Stimulated activated CD8-positive, alpha-beta memory T cell treated with anti-CD3 and anti-CD28 coated beads, Interleukin-4, amount 100 ng/mL, for 48 hours (primary cell): ENCODE data around the gene VSTM2L.
"Not testable (repeated sequence)": the region's sequence is repeated elsewhere in the genome, so short reads cannot be mapped to it uniquely, and the experiment has no call there.

Experiments
- DNase-seq: peaks from one replicate; pipeline ENCODE4 v3.0.0-alpha.2; 2020

Gene VSTM2L

GRCh38 chr20:37939701-37940560, 37.0 kb downstream of the VSTM2L start:
- no peak for DNase-seq

GRCh38 chr20:37940858-37941257, 37.9 kb downstream of the VSTM2L start:
- no peak for DNase-seq

DNA sequence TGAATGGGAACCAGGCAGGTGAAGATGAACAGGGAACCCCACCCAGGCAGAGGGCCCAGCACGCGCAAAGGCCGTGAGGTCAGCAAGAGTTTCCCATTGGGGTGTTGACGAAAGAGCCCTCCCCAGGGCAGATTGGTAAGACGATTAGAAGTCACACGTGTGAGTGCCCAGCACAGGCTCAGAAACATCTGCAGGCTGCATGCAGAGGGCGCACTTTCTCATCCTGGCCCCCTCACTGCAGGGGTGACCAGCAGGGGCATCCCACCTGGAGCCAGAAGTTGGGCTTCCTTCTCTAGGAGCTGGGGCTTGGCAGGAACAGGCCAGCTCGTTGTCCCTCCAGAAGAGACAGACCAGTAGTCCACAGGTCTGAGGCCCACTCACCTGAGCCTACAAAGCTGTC, 38.4 kb downstream of the VSTM2L start:
- no peak for DNase-seq

DNA sequence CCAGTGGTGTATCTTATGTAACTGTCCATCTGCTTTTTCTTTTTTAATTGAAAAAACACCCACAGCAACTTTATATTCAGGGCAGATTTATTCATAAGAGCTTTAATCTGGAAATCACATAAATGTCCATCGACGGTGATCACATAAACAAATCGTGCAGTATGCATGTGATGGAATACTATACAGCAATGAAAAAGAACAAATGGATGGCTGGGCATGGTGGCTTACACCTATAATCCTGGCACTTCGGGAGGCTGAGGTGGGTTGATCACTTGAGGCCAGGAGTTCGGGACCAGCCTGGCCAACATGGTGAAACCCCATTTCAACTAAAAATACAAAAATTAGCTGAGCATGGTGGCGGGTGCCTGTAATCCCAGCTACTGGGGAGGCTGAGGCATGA, 39.1 kb downstream of the VSTM2L start:
- DNase-seq: no peak

DNA sequence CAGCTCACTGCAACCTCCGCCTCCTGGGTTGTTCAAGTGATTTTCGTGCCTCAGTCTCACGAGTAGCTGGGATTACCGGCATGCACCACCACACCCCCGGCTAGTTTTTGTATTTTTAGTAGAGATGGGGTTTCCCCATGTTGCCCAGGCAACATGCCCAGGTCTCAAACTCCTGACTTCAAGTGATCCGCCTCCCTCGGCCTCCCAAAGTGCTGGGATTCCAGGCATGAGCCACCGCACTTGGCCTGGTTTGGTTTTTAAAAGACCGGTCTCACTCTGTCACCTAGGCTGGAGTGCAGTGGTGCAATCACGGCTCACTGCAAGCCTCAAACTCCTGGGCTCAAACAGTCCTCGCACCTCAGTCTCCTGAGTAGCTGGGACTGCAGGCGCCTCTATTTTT, 40.1 kb downstream of the VSTM2L start:
- no peak for DNase-seq

- no peak for DNase-seq
Observed at GRCh38 chr20:37943501-37944455, 40.9 kb downstream of the VSTM2L start.

GRCh38 chr20:37944456-37944981, 41.6 kb downstream of the VSTM2L start:
- DNase-seq: no peak

GRCh38 chr20:37945091-37945547, 42.2 kb downstream of the VSTM2L start:
- DNase-seq: no peak

DNA sequence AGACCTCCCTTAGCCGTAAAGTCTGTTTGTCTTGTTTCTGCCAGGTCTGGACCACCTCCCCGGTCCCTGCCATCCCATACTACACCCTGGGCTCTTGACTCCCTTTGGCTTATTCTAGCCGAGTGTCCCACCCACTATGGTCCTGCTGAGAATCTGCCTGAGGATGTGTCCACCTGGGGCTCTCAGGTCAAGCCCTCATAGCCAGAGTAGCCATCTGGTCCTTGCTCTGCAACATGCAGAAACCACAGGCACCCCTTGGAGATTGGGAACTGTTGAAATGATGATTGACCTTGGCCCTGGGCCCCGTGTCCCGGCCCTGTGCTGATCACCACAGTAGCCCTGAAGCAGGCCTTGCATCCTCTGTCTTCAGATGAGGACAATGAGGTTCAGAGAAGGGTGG, 44.0 kb downstream of the VSTM2L start:
- DNase-seq: no peak

DNA sequence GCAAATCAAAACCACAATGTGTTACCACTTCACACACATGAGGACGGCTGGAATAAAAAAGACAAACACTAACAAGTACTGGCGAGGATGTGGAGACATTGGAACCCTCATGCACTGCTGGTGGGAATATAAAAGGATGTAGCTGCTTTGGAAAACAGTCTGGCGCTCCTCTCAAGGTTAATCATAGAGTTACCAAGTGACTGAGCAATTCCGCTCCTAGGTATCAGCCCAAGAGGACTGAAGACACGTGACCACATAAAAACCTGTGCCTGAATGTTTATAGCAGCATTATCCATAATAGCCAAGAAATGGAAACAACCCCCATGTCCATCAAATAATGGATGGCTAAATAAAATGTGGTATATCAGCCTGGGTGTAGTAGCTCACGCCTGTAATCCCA, 45.0 kb downstream of the VSTM2L start:
- DNase-seq: no peak

DNA sequence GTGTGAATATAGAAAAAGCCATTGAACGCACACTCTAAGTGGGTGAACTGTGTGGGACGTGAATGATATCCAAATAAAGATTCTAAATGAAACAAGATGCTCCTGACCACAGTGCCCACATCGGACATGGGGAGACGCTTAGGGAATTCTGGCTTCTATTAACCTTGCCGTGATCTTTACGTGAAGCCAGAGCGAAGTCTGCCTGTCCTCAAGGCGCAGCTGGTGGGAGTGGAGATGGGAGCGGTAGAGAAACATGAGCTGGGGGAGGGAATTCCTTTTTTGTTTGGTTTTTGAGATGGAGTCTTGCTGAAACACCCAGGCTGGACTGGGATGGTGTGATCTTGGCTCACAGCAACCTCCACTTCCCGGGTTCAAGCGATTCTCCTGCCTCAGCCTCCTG, 46.0 kb downstream of the VSTM2L start:
- DNase-seq: no peak

DNA sequence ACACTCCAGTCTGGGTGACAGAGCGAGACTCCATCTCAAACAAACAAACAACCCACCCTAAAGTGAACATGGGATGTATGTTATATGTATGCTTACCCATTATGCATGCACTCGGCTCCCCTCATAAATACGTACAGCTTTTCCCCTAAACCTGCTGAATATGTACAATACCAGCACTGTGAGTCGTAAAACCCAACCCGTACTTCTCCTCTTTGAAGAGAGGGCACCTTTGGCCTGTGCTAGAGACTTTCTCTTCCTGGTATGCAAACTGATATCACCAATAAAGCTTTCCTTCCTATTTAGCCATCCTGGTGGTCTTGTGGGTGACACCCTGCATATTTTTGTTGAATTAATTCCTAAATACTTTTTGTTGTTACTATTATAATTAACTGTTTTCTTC, 51.3 kb downstream of the VSTM2L start:
- DNase-seq: no peak

GRCh38 chr20:37954626-37955025, 51.7 kb downstream of the VSTM2L start:
- DNase-seq: no peak

DNA sequence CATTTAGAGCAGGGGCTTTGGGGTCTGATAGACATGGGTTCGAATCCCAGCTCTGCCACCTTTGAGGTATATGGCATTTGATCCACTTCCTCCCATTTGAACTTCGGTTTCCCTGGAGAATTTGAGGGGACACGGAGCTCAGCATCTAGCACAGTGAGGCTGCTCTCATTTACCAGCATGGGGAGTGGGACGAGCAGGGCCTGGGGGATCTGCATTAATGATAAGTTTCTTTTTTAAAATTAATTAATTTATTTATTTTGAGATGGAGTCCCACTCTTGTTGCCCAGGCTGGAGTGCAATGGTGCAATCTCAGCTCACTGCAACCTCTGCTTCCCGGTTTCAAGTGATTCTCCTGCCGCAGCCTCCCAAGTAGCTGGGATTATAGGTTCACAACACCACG, 52.6 kb downstream of the VSTM2L start:
- no peak for DNase-seq

DNA sequence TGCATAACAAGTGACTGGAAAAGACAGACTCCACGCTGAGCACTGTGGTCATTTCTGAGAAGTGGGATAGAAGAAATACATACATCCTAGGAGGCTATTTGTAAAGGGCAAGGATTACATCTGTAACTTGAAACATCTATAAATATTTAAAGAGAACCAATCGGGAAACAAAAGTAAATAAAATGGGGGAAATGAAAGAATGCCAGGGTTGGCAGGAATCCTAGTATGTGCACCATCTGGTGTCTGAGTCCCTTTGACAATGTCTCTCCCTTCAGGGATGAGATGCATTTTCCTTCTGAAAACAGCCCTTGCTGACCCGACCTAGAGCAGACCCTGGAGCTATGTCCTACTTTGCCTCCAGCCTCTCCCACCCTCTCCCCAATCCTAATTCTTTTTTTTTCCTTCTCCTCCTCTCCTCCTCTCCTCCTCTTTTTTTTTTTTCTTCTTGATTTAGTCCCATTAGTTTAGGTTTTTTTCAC, 53.2 kb downstream of the VSTM2L start:
- no peak for DNase-seq

GRCh38 chr20:37958856-37959520, 56.1 kb downstream of the VSTM2L start:
- no peak for DNase-seq

DNA sequence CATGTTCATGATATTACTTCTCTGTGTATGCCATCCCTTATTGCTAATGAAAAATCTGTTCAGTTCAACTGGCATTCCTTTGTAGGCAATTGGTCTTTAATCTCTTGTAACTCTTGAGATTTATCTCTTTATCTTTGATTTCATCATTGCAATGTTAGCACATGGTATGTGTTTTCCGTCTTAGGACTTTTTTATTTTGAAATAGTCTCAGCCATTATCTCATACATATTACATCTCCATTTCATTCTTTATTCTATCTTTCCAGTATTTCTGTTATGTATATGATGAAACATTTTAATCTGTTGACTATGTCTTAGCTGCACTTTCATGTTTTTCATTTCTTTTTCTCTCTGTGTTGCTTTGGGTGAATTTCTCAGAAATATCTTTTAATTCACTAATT, 58.1 kb downstream of the VSTM2L start:
- DNase-seq: no peak

DNA sequence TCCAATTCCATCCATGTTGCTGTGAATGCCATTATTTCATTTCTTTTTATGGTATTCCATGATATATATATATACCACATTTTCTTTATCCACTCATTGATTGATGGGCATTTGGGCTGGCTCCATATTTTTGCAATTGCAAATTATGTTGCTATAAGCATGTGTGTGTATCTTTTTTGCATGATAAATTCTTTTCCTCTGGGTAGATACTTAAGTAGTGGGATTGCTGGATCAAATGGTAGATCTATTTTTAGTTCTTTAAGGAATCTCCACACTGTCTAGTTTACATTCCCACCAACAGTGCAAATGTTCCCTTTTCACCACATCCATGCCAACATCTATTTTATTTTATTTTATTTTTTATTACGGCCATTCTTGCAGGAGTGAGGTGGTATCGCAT, 60.6 kb downstream of the VSTM2L start:
- not testable (repeated sequence) for DNase-seq

- DNase-seq: no peak
Observed at GRCh38 chr20:37968841-37969401, 66.0 kb downstream of the VSTM2L start.

DNA sequence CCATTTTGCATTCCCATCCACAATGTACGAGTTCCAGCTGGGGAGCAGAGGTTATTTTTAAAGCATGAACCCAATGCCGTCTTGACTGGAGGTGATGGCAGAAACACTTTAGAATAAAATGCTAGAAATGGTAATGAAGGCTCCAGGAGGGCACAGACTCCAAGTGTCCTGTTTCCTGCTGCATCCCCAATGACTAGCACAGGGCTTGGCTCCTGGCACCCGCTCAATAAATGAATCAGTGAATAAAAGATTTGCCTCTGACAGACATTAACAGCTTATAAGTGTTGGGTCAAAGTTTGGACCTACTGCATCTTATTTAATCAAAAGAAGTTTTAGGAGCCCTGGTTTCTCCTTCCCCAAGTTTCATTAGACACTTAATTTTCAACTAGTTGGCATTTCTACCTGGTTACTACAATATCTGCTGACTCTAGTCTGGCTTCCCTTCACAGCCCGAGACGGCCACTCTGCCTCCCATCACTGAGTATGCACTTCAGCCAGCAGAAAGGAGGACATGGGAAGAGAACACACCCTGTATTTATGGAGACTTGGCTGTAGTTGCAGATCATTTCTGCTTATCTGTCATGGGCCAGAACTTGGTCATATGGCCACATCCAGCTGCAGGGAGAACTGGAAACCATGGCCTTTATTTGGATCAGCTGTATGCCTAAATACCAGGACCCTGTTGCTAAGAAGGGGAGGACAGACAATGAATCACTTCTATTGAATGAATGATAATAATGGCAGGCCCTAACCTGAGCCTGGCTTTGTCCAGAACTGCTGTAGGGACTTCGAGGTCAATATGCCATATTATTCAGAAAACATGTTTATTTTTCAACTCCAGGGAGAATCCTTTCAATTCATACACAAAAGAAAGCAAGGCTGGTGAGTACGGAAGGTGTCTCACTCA, 67.3 kb downstream of the VSTM2L start:
- DNase-seq: no peak

- no peak for DNase-seq
Observed at GRCh38 chr20:37970856-37971245, 67.9 kb downstream of the VSTM2L start.
